DMS153 treated with DMSO at 0.1 percent for 48 hours (cell line): Measurements from ENCODE around the gene MSL1.
"Not testable (repeated sequence)": the region's sequence is repeated elsewhere in the genome, so short reads cannot be mapped to it uniquely, and the experiment has no call there.

ENCODE experiments used
- DNase-seq: peaks from one replicate; lab custom pipeline; 2025; ENCODE audit not compliant: unreplicated experiment; lab: John Stamatoyannopoulos, UW

The MSL1 gene

GRCh38 chr17:40124279-40125141, 2.7 kb downstream of the MSL1 start:
- DNase-seq, result no peak

- no peak for DNase-seq
These were observed 7.7 kb downstream of the MSL1 start for GRCh38 chr17:40129498-40129897.

- no peak for DNase-seq
These were observed 8.7 kb downstream of the MSL1 start for GRCh38 chr17:40130352-40131042.

GRCh38 chr17:40134184-40134583, 12.4 kb downstream of the MSL1 start:
- no peak for DNase-seq

- DNase-seq, result no peak
These were observed 14.0 kb downstream of the MSL1 start for GRCh38 chr17:40135817-40136216.

GRCh38 chr17:40139566-40140058, 17.8 kb downstream of the MSL1 start:
- no peak for DNase-seq

- DNase-seq, result not testable (repeated sequence)
These were observed 21.4 kb downstream of the MSL1 start for GRCh38 chr17:40143166-40143565.

GRCh38 chr17:40145476-40145875, 23.7 kb downstream of the MSL1 start:
- DNase-seq, result no peak

- no peak for DNase-seq
These were observed 26.8 kb downstream of the MSL1 start for GRCh38 chr17:40148527-40148926.

GRCh38 chr17:40150276-40150675, 28.5 kb downstream of the MSL1 start:
- DNase-seq, result no peak

- DNase-seq, result no peak
These were observed 29.7 kb downstream of the MSL1 start for GRCh38 chr17:40151414-40151963.

GRCh38 chr17:40153603-40154236, 31.9 kb downstream of the MSL1 start:
- no peak for DNase-seq

- no peak for DNase-seq
These were observed 36.2 kb downstream of the MSL1 start for GRCh38 chr17:40157973-40158372.

- DNase-seq, result no peak
These were observed 36.8 kb downstream of the MSL1 start for GRCh38 chr17:40158438-40159013.

GRCh38 chr17:40159456-40159855, 37.7 kb downstream of the MSL1 start:
- DNase-seq, result no peak

- DNase-seq, result no peak
These were observed 46.0 kb downstream of the MSL1 start for GRCh38 chr17:40167685-40168261.

GRCh38 chr17:40168262-40168832, 46.6 kb downstream of the MSL1 start:
- DNase-seq, result peak; percentile 50

GRCh38 chr17:40170325-40170724, 48.6 kb downstream of the MSL1 start:
- no peak for DNase-seq

- no peak for DNase-seq
These were observed 50.0 kb downstream of the MSL1 start for GRCh38 chr17:40171750-40172149.

GRCh38 chr17:40173091-40173777, 51.5 kb downstream of the MSL1 start:
- no peak for DNase-seq
